ENCODE results near the gene LBP. TPM values are rescaled to one million over a fixed set of nuclear protein-coding genes. Genes with fewer than 3 reads are reported as not detected.

The LBP gene
- total and polyA plus RNA-seq, 10 donors = 0.09 to 0.13 (median 0.11) TPM; not detected in 7

DNA sequence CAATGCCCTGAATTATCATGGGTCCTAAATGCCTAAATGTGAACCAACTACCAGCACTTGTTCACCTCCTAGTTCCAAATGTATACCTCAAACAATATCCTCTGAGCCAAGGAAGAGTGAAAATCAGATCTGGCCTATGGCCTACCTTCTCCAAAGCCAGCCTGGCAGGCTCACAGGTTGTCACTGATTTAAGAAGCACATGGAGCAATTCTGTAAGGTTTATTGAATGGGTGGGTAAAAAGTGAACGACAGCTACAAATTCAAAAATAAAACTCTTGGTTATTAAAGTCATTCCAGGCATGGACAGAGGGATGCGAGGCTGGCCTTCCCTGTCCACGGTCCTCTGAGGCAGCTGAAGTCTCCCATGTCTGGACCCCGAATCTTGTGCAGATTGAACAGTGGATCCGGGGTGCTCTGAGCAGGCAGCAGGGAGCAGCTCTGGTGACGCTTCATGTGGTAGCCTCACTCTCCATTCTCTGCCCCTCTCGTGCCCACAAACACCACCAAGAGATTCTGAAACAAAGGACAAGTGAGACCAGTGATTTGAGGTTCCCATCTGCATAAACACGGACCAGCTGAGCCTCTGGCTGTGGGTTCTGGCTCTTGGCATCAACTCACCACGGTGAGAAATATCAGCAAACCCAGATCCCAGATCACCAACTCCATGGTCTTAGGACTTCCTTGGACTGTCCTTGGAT lies 74.3 kb downstream of the LBP start:
- 90 to 96% (median 94%) methylated on average over 9 of the region's 9 CpGs for WGBS, 5 donors
- intact Hi-C loops (cut with DNase I; ENCODE audit: low total_unique reads) = no loop called here

DNA sequence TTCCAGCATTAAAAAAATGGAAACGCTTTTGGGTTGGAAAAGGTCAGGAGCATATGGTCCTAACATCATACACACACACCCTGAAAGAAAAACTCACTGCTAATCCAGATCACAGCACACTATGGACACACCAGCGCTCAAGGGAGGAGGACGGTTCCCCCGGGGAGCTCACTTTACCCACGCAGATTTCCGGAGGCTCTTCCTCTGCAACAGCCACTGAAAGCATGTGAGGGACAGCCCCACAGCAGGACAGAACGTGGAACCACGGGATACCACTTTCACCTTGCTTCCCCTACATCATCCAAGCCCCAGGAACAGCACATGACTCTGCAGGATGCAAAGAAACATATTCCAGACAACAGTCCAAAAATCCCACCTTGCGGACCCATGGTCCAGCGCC lies 75.6 kb downstream of the LBP start:
- peaks cover 0 to 100% (median 93%) of the 10 kb centered on the region in 6 donors for H3K36me3 ChIP-seq
- TF ChIP-seq POLR2A (IDR thresholded peaks at IDR 0.05) (no peak), POLR2AphosphoS5 (IDR thresholded peaks at IDR 0.05) (no peak)
- TF ChIP-seq, protein P1, sequence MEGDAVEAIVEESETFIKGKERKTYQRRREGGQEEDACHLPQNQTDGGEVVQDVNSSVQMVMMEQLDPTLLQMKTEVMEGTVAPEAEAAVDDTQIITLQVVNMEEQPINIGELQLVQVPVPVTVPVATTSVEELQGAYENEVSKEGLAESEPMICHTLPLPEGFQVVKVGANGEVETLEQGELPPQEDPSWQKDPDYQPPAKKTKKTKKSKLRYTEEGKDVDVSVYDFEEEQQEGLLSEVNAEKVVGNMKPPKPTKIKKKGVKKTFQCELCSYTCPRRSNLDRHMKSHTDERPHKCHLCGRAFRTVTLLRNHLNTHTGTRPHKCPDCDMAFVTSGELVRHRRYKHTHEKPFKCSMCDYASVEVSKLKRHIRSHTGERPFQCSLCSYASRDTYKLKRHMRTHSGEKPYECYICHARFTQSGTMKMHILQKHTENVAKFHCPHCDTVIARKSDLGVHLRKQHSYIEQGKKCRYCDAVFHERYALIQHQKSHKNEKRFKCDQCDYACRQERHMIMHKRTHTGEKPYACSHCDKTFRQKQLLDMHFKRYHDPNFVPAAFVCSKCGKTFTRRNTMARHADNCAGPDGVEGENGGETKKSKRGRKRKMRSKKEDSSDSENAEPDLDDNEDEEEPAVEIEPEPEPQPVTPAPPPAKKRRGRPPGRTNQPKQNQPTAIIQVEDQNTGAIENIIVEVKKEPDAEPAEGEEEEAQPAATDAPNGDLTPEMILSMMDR (IDR thresholded peaks at IDR 0.05 in 8 of 11, conservative IDR thresholded peaks at IDR 0.05 in 3 of 11) = no peak
- no peaks in the 10 kb centered on the region for H3K27me3 ChIP-seq (replicated peaks in 1 of 7)
- H3K27ac ChIP-seq = no peak overlapping the region
- no peaks in the 10 kb centered on the region for H3K9me3 ChIP-seq
- DNase-seq = no peak
- peaks cover 0 to 19% (median 0%) of the 10 kb centered on the region in 6 donors for H3K4me1 ChIP-seq
- no peak overlapping the region for H3K4me3 ChIP-seq
- intact Hi-C loops (cut with DNase I; ENCODE audit: low total_unique reads) = no loop called here
- 64 to 78% (median 75%) methylated on average over 9 to 10 of the region's 10 CpGs for WGBS, 5 donors

More for the DNA sequence above, 74.3 kb downstream of the LBP start:
- TF ChIP-seq, protein P1 (IDR thresholded peaks at IDR 0.05 in 8 of 11, conservative IDR thresholded peaks at IDR 0.05 in 3 of 11) = no peak
- TF ChIP-seq POLR2AphosphoS5 (IDR thresholded peaks at IDR 0.05) = no peak
- TF ChIP-seq POLR2A (IDR thresholded peaks at IDR 0.05) = no peak
- peaks cover 0 to 100% (median 90%) of the 10 kb centered on the region in 6 donors for H3K36me3 ChIP-seq
- DNase-seq = no peak
- no peak overlapping the region for H3K4me3 ChIP-seq
- peaks cover 0 to 5% (median 0%) of the 10 kb centered on the region in 8 donors for H3K9me3 ChIP-seq
- no peak overlapping the region for H3K27ac ChIP-seq
- no peaks in the 10 kb centered on the region for H3K27me3 ChIP-seq (replicated peaks in 1 of 7)
- peaks cover 0 to 19% (median 0%) of the 10 kb centered on the region in 6 donors for H3K4me1 ChIP-seq

DNA sequence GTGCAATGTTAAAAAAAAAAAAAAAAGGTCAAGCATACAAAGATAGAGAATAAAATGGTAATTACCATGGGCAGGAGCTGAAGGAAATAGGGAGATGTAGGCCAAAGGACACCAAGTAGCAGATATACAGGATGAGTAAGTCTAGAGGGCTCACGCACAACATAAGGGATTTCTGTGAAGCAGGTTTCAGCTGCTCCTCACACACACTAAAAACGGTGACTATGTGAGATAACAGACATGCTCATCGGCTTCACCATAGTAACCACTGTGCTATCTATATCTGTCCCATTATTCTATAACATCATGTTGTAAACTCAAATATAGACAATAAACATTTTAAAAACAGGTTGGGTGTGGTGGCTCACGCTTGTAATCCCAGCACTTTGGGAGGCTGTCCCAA lies 77.3 kb downstream of the LBP start:
- no peak overlapping the region for H3K27ac ChIP-seq
- TF ChIP-seq POLR2A (IDR thresholded peaks at IDR 0.05) (no peak), POLR2AphosphoS5 (IDR thresholded peaks at IDR 0.05) (no peak)
- TF ChIP-seq, protein P1 (IDR thresholded peaks at IDR 0.05 in 8 of 11, conservative IDR thresholded peaks at IDR 0.05 in 3 of 11) = no peak
- H3K4me3 ChIP-seq = no peak overlapping the region
- 76 to 94% (median 86%) methylated on average over 4 of the region's 4 CpGs for WGBS, 5 donors
- DNase-seq = no peak
- H3K9me3 ChIP-seq = no peaks in the 10 kb centered on the region
- H3K27me3 ChIP-seq (replicated peaks in 1 of 7) = no peaks in the 10 kb centered on the region
- H3K36me3 ChIP-seq = peaks cover 0 to 100% (median 100%) of the 10 kb centered on the region in 6 donors
- intact Hi-C loops (cut with DNase I; ENCODE audit: low total_unique reads) = no loop called here
- peaks cover 0 to 35% (median 3%) of the 10 kb centered on the region in 6 donors for H3K4me1 ChIP-seq

DNA sequence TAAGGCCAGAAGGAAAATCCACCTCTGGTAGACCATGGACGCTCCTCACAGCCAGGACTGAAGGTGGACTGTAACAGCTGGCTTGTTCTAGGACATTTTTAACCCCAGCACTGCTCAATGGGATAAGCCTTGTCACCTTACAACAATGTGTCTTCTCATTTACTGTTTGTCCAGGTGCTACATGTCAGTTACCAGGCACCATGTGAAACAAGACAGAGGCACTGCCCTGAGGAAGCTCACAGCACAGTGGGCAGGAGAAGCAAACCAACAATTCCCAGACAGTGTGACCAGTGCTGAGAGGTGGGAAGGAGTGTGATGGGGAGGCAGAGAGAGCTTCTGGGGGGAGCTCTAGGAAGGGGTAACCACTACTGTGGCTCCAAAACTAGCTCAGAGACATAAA lies 78.1 kb downstream of the LBP start:
- H3K36me3 ChIP-seq = peaks cover 0 to 100% (median 100%) of the 10 kb centered on the region in 6 donors
- no peak for DNase-seq
- no peak overlapping the region for H3K4me3 ChIP-seq
- intact Hi-C loops (cut with DNase I; ENCODE audit: low total_unique reads) = no loop called here
- H3K27ac ChIP-seq = no peak overlapping the region
- peaks cover 0 to 44% (median 4%) of the 10 kb centered on the region in 6 donors for H3K4me1 ChIP-seq
- no peaks in the 10 kb centered on the region for H3K27me3 ChIP-seq (replicated peaks in 1 of 7)
- H3K9me3 ChIP-seq = no peaks in the 10 kb centered on the region
- 92 to 100% (median 95%) methylated on average over 1 of the region's 1 CpG for WGBS, 5 donors
- TF ChIP-seq, protein P1 (IDR thresholded peaks at IDR 0.05 in 8 of 11, conservative IDR thresholded peaks at IDR 0.05 in 3 of 11) = no peak
- TF ChIP-seq POLR2AphosphoS5 (IDR thresholded peaks at IDR 0.05) = no peak
- no peak for TF ChIP-seq POLR2A (IDR thresholded peaks at IDR 0.05)

Measured in spleen (tissue), 11 donors.